AG09319 (cell line): ENCODE data around the gene PODXL2.

Experiments
- DNase-seq: peaks from one replicate; pipeline ENCODE4 v3.0.0-alpha.2; 2010; ENCODE audit warnings: low read depth; ENCODE audit errors: extremely low read depth
- TF ChIP-seq, protein P1 (sequence below): IDR thresholded peaks from 2 replicates; pipeline ENCODE4 v1.5.1; 2011; ENCODE audit warnings: low read depth, mild to moderate bottlenecking, inconsistent platforms, low read length, moderate library complexity

The PODXL2 gene

DNA sequence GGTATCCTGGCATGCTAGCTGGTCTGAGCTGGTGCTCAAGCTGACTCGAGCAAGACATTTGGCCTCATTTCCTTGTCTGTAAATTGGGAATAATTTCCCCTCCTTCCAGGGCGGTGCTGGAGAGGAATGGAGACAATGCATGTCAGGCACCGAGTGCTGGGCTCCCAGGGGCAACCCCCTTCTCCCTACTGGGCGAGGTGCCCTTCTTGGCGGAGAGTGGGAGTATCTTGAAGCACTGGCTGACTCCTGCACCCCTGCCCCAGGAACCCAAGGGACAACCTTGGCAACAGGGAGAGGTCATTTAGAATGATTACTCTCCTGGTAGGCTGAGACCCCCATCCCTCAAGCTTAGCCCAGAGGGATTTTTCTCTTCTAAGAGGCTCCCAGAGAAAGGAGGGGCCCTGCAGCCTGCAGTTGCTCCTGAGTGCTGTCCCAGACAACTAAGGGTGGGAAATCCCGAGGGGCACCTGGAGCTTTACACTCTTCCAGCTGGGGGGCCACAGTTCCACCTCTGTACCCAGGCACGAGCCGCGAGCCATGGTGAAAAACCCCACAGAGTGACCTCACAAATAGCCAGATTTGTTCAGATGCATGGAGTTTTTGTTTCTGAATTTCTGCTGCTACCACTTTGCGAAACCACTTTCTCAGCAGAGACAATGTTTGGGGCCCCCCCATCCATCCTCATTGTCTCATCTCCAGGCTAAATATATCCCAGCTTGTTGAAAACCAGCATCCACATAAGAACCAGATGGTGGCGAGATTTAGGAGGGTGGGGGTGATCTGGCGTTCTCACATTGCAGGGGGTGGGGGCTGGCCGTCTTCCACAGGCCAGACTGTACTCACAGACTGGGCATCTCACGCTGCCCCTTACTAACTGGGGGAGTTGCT is 88.6 kb downstream of the PODXL2 start:
- no peak for DNase-seq
- TF ChIP-seq, protein P1, sequence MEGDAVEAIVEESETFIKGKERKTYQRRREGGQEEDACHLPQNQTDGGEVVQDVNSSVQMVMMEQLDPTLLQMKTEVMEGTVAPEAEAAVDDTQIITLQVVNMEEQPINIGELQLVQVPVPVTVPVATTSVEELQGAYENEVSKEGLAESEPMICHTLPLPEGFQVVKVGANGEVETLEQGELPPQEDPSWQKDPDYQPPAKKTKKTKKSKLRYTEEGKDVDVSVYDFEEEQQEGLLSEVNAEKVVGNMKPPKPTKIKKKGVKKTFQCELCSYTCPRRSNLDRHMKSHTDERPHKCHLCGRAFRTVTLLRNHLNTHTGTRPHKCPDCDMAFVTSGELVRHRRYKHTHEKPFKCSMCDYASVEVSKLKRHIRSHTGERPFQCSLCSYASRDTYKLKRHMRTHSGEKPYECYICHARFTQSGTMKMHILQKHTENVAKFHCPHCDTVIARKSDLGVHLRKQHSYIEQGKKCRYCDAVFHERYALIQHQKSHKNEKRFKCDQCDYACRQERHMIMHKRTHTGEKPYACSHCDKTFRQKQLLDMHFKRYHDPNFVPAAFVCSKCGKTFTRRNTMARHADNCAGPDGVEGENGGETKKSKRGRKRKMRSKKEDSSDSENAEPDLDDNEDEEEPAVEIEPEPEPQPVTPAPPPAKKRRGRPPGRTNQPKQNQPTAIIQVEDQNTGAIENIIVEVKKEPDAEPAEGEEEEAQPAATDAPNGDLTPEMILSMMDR: no peak

DNA sequence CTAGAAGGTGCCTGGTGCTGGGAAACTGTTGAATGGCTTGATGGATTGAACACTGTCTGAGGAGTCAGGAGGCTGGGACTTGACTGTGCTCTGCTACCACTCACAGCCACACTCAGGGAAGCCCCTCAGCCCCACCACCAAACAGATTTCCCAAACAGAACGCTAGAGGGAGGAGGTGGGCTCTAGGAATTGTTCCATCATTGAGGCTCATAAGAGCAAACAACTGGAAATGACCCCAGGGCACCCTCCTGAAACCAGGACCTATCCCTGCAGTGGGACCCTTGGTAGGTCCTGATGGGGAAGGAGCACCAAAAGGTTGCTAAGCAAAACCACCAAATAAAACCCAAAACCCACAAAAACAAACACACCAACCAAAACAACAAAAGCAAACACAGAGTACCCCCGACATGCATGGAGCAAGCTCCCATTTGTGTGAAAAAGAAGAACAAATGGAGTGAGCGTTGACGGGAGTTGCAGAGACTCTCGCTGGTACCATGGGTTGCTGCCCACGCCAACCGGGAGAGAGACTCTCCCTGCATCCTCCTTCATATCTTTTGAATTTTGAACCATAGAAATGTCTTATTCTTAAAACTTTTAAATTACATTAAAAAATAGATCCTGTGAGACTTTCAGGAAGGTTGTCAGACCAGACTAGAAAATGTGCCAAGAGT is 89.4 kb downstream of the PODXL2 start:
- TF ChIP-seq, protein P1: no peak
- no peak for DNase-seq

DNA sequence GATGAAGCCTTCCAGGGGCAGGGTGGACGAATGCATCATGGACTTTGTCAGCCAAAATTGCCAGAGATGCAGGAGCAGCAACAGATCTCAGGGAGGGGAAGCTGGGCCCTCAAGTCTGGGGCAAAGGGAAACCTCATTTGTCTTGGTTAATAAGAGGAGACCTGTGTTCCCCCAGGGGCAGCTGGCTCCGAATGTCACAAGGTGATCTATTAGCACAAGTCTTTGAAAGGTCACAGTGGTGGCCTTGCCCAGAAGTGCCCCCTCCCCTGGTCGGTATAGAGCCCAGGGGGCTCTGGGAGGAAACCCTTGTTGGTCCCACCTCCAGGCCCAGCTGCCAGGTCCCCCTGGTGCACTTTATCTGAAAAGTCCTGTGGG is 89.9 kb downstream of the PODXL2 start:
- TF ChIP-seq, protein P1: no peak
- no peak for DNase-seq

- DNase-seq: no peak
- TF ChIP-seq, protein P1: no peak
Measured at GRCh38 chr3:127719369-127719768, 90.4 kb downstream of the PODXL2 start.

DNA sequence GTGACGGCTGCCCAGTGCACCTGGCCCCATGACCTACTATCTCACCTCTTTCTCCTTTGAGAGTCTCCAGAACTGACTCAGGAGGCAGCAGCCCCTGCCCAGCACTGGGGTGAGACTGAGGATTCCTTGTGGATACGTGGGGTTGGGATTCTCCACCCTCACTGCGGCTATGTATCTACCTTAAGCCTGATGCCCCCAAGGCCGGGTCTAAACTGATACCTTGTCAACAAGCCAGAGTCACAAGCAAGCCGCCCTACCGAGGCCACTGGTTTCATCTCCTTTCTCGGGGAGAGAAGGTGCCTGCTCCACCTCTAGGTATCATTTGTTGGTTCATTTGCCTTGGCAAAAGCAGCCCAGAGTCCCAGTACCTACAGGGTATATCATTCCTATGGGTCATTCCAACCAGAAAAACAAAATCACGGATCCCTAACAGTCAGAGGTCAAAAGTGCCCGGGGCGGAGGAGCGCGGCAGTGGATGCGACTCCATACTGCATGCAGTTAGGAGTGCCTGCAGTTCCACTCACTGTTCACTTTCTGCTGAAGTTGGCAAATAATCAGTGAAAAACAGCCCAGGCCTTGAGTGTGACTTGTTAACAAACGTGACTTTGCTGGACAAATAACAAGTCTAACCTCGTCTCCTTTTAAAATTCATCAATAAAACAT is 91.3 kb downstream of the PODXL2 start:
- TF ChIP-seq, protein P1: no peak
- no peak for DNase-seq

DNA sequence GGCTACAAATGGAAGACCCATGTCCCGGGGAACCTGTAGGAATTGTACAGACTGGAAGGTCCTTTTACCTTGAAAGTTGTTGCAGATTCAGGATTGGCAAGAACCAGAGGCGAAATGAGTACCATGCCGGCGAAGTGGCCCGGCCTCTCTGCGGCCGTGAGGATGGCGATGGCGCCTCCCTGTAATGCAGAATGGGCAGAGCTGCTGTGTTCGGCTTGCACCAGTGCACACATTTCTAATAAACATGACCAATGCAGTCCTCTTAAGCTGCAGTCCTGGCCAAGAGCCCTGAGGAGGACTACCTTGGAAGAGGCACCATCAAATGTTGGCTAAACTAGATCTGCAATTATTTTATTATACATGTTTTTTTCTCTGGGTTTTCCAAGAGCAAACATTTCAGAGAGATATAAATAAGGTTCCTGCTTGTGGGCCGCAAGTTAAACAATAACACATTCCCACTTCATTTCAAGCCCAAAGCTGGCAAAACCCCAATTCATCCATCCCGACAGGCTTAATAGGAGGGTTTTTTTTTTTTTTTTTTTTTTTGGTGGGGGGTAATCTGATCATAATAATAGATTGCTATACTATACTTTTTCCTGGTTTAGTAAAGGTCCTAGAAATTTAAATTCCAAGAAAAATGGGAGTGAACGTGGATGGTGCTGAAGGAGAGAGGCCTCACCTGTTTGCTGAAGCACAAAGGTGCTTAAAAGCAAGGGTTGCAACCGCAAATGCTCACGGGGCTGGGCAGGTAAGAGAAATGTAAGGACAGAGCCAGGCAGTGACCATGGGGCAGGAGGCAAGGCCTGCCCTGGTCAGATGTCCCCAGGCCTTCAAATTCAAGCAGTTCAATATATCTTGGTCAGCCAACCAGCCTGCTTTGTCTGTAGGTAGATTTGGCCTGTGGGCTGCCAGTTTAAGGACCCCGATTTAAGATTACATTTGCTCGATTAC is 92.3 kb downstream of the PODXL2 start:
- TF ChIP-seq, protein P1: no peak

More for the DNA sequence above, 92.3 kb downstream of the PODXL2 start:
- no peak for DNase-seq
